ENCODE results near the gene PAPPA. TPM values are rescaled to one million over a fixed set of nuclear protein-coding genes. Genes with fewer than 3 reads are reported as not detected.

The PAPPA gene
- polyA plus RNA-seq, 1 donor from 2014 or later = 0.41 TPM

GRCh38 chr9:116394070-116394469 is 240.5 kb downstream of the PAPPA start:
- Histone ChIP-seq H3K9me2 (ENCODE audit: insufficient read depth, low read length) (no peaks in the 10 kb centered on the region), H3K4me3 (ENCODE audit: low read length) (no peak overlapping the region), H4K20me1 (ENCODE audit: insufficient read depth) (no peaks in the 10 kb centered on the region), H3K9me3 (ENCODE audit: low read length) (no peaks in the 10 kb centered on the region), H2AFZ (ENCODE audit: low read depth, low read length) (no peak overlapping the region), H3K27ac (ENCODE audit: low read length) (no peak overlapping the region), H3K79me2 (replicated peaks; ENCODE audit: insufficient read depth, low read length) (no peaks in the 10 kb centered on the region), H3K36me3 (ENCODE audit: insufficient read depth, low read length) (no peaks in the 10 kb centered on the region), H3K4me2 (ENCODE audit: low read length) (no peak overlapping the region), H3F3A (ENCODE audit: insufficient read depth, low read length, poor library complexity, severe bottlenecking) (no peaks in the 10 kb centered on the region), H3K27me3 (ENCODE audit: insufficient read depth, low read depth, low read length) (no peaks in the 10 kb centered on the region), H3K9ac (ENCODE audit: low read length) (no peak overlapping the region)
- no peak for TF ChIP-seq REST (IDR thresholded peaks at IDR 0.05; ENCODE audit: borderline replicate concordance)

- no peak overlapping the region for H3K4me3 ChIP-seq (ENCODE audit: low read length)
- H3K36me3 ChIP-seq (ENCODE audit: insufficient read depth, low read length) = no peaks in the 10 kb centered on the region
- no peaks in the 10 kb centered on the region for H3K27me3 ChIP-seq (ENCODE audit: insufficient read depth, low read depth, low read length)
- no peaks in the 10 kb centered on the region for H3K79me2 ChIP-seq (replicated peaks; ENCODE audit: insufficient read depth, low read length)
- H3K9me2 ChIP-seq (ENCODE audit: insufficient read depth, low read length) = no peaks in the 10 kb centered on the region
- no peaks in the 10 kb centered on the region for H3K9me3 ChIP-seq (ENCODE audit: low read length)
- no peak overlapping the region for H2AFZ ChIP-seq (ENCODE audit: low read depth, low read length)
- H4K20me1 ChIP-seq (ENCODE audit: insufficient read depth) = no peaks in the 10 kb centered on the region
- H3K27ac ChIP-seq (ENCODE audit: low read length) = no peak overlapping the region
- no peak overlapping the region for H3K9ac ChIP-seq (ENCODE audit: low read length)
- TF ChIP-seq EP300 (conservative IDR thresholded peaks at IDR 0.05; ENCODE audit: poor library complexity, severe bottlenecking) = no peak
- no peak for TF ChIP-seq POLR2AphosphoS5 (IDR thresholded peaks at IDR 0.05)
- no peak for TF ChIP-seq REST (IDR thresholded peaks at IDR 0.05; ENCODE audit: borderline replicate concordance)
- H3K4me2 ChIP-seq (ENCODE audit: low read length) = no peak overlapping the region
- H3F3A ChIP-seq (ENCODE audit: insufficient read depth, low read length, poor library complexity, severe bottlenecking) = no peaks in the 10 kb centered on the region
Measured at GRCh38 chr9:116394894-116395698, 241.5 kb downstream of the PAPPA start.

- no peaks in the 10 kb centered on the region for H3K79me2 ChIP-seq (replicated peaks; ENCODE audit: insufficient read depth, low read length)
- no peaks in the 10 kb centered on the region for H3K36me3 ChIP-seq (ENCODE audit: insufficient read depth, low read length)
- H3K9ac ChIP-seq (ENCODE audit: low read length) = no peak overlapping the region
- H3K27me3 ChIP-seq (ENCODE audit: insufficient read depth, low read depth, low read length) = no peaks in the 10 kb centered on the region
- no peak overlapping the region for H3K27ac ChIP-seq (ENCODE audit: low read length)
- H3K4me2 ChIP-seq (ENCODE audit: low read length) = no peak overlapping the region
- no peak overlapping the region for H3K4me3 ChIP-seq (ENCODE audit: low read length)
- no peaks in the 10 kb centered on the region for H3K9me3 ChIP-seq (ENCODE audit: low read length)
- TF ChIP-seq RAD21 (conservative IDR thresholded peaks at IDR 0.05) (no peak), REST (IDR thresholded peaks at IDR 0.05; ENCODE audit: borderline replicate concordance) (no peak), POLR2AphosphoS5 (IDR thresholded peaks at IDR 0.05) (no peak), EP300 (conservative IDR thresholded peaks at IDR 0.05; ENCODE audit: poor library complexity, severe bottlenecking) (no peak), CTCF (IDR thresholded peaks at IDR 0.05; ENCODE audit: poor library complexity, severe bottlenecking) (no peak), SMC3 (conservative IDR thresholded peaks at IDR 0.05; ENCODE audit: poor library complexity) (no peak), EZH2 (IDR thresholded peaks at IDR 0.05; ENCODE audit: borderline replicate concordance, insufficient read depth, low read length, poor library complexity, severe bottlenecking) (no peak), TAF1 (IDR thresholded peaks at IDR 0.05; ENCODE audit: low read depth) (no peak), MXI1 (conservative IDR thresholded peaks at IDR 0.05; ENCODE audit: poor library complexity, severe bottlenecking) (no peak)
- no peak overlapping the region for H2AFZ ChIP-seq (ENCODE audit: low read depth, low read length)
- H3F3A ChIP-seq (ENCODE audit: insufficient read depth, low read length, poor library complexity, severe bottlenecking) = no peaks in the 10 kb centered on the region
- no peaks in the 10 kb centered on the region for H3K9me2 ChIP-seq (ENCODE audit: insufficient read depth, low read length)
- H4K20me1 ChIP-seq (ENCODE audit: insufficient read depth) = no peaks in the 10 kb centered on the region
Measured at GRCh38 chr9:116395699-116396037, 242.1 kb downstream of the PAPPA start.
